Adrenal gland (tissue), 5 donors: Measurements from ENCODE around the gene CCNO.

Source experiments
- CTCF ChIP-seq, 6 experiments: fragments of 450-650 bp in 4 of 6; fragments of 200-600 bp in 2 of 6; sonication (generic) in 1 of 6; IDR thresholded peaks; 1 replicate in 5 of 6; 2 replicates in 1 of 6; pipeline versions ENCODE4 v1.5.1 to v1.8.0; 2016 to 2021; ENCODE audit warnings: antibody characterized with exemption in 6 of 6, mild to moderate bottlenecking in 2 of 6, moderate library complexity in 1 of 6
- POLR2A ChIP-seq, 2 donors: fragments of 450-650 bp; IDR thresholded peaks; one replicate each; pipeline ENCODE4 v1.6.1; 2017; ENCODE audit warnings: antibody characterized with exemption in 2 of 2, mild to moderate bottlenecking in 2 of 2, moderate library complexity in 1 of 2
- donor health status: DM: no; HTN: no; CAD: no.

GRCh38 chr5:55188656-55189540 is 44.5 kb downstream of the CCNO start:
- TF ChIP-seq POLR2A (IDR thresholded peaks at IDR 0.05) (no peak), CTCF (IDR thresholded peaks at IDR 0.05) (no peak)
